Forelimb muscle (tissue), 1 donor: ENCODE data around the gene TSPOAP1. TPM values are rescaled to one million over a fixed set of nuclear protein-coding genes. Genes with fewer than 3 reads are reported as not detected.

Experiments
- DNase-seq: peaks from one replicate; pipeline ENCODE4 v3.0.0-alpha.2; 2013; ENCODE audit warnings: low read depth
- polyA plus RNA-seq: library from polyadenylated mRNA; unstranded; fragments of 120-200 nt; gene quantifications from one replicate; pipeline ENCODE4 v1.2.1, GENCODE V29; 2013; ENCODE audit not compliant: insufficient read length

The TSPOAP1 gene
- polyA plus RNA-seq, 1 donor, result 5.8 TPM

GRCh38 chr17:58339755-58340404 lies 11.3 kb upstream of the TSPOAP1 start:
- DNase-seq, result no peak

- no peak for DNase-seq
These were observed 10.5 kb upstream of the TSPOAP1 start for GRCh38 chr17:58338841-58339754.

GRCh38 chr17:58338454-58338840 lies 9.9 kb upstream of the TSPOAP1 start:
- DNase-seq, result no peak

GRCh38 chr17:58337600-58338453 lies 9.2 kb upstream of the TSPOAP1 start:
- DNase-seq, result no peak

GRCh38 chr17:58337210-58337599 lies 8.6 kb upstream of the TSPOAP1 start:
- DNase-seq, result no peak

- DNase-seq, result no peak
These were observed 8.0 kb upstream of the TSPOAP1 start for GRCh38 chr17:58336456-58337209.

GRCh38 chr17:58335779-58336455 lies 7.3 kb upstream of the TSPOAP1 start:
- DNase-seq, result no peak

- no peak for DNase-seq
These were observed 6.6 kb upstream of the TSPOAP1 start for GRCh38 chr17:58335061-58335731.

GRCh38 chr17:58334661-58335060 lies 6.1 kb upstream of the TSPOAP1 start:
- DNase-seq, result no peak

GRCh38 chr17:58334256-58334655 lies 5.7 kb upstream of the TSPOAP1 start:
- no peak for DNase-seq

- DNase-seq, result no peak
These were observed 5.2 kb upstream of the TSPOAP1 start for GRCh38 chr17:58333736-58334207.

GRCh38 chr17:58332778-58333735 lies 4.5 kb upstream of the TSPOAP1 start:
- DNase-seq, result no peak

GRCh38 chr17:58331815-58332777 lies 3.5 kb upstream of the TSPOAP1 start:
- DNase-seq, result no peak

GRCh38 chr17:58330997-58331814 lies 2.6 kb upstream of the TSPOAP1 start:
- no peak for DNase-seq

- no peak for DNase-seq
These were observed 2.0 kb upstream of the TSPOAP1 start for GRCh38 chr17:58330538-58330996.

GRCh38 chr17:58329810-58330537 lies 1.4 kb upstream of the TSPOAP1 start:
- no peak for DNase-seq
